Activated naive CD4-positive, alpha-beta T cell treated with anti-CD3 and anti-CD28 coated beads for 36 hours (primary cell): Measurements from ENCODE around the gene NRM. TPM values are rescaled to one million over a fixed set of nuclear protein-coding genes. Genes with fewer than 3 reads are reported as not detected.

ENCODE experiments used
- CTCF ChIA-PET: fragments of 350-600 bp; sonication (Branson Sonifier 250); formaldehyde crosslinking; loops from one replicate; lab custom pipeline; 2021; ENCODE audit warnings: antibody characterized with exemption; lab: Charles Lee
- DNase-seq: peaks from one replicate; pipeline ENCODE4 v3.0.0-alpha.2; 2020
- H3K27ac Mint-ChIP-seq: one replicate; pipeline ENCODE4 v1.8.0; 2021; ENCODE audit warnings: mild to moderate bottlenecking, mixed read lengths
- H3K27me3 Mint-ChIP-seq: one replicate; pipeline ENCODE4 v1.8.0; 2021; ENCODE audit warnings: low read depth, mixed read lengths
- H3K36me3 Mint-ChIP-seq: one replicate; pipeline ENCODE4 v1.8.0; 2021; ENCODE audit warnings: low read depth, mixed read lengths
- H3K4me1 Mint-ChIP-seq: one replicate; pipeline ENCODE4 v1.8.0; 2021; ENCODE audit warnings: low read depth, mixed read lengths
- H3K4me3 Mint-ChIP-seq: one replicate; pipeline ENCODE4 v1.8.0; 2021; ENCODE audit warnings: mild to moderate bottlenecking, moderate library complexity, mixed read lengths
- H3K9me3 Mint-ChIP-seq: one replicate; pipeline ENCODE4 v1.8.0; 2021; ENCODE audit warnings: mixed read lengths
- intact Hi-C: fragments of 100-400 bp; cut with micrococcal nuclease; formaldehyde crosslinking; loops from one replicate; pipeline ENCODE4 v1.15.1; 2023
- total RNA-seq, 2 experiments: library from RNA; stranded (reverse); gene quantifications; one replicate each; pipeline ENCODE4 v1.2.3, GENCODE V29; 2021

The NRM gene
- total RNA-seq, 2 experiments from 2014 or later: 31.0 to 32.0 TPM

GRCh38 chr6:30685157-30686008, 5.4 kb downstream of the NRM start:
- peaks cover 36% of the 10 kb centered on the region for H3K4me1 Mint-ChIP-seq
- H3K27ac Mint-ChIP-seq: peak overlapping the region; percentile 100
- intact Hi-C loops: loop anchor here (1.0 to 5.0 kb wide), 3 partner anchors 39 to 358 kb away; partner anchors contain the start of genes C6orf136 and TRIM39
- no peaks in the 10 kb centered on the region for H3K27me3 Mint-ChIP-seq
- CTCF ChIA-PET: interaction anchor here (0.8 to 1.8 kb wide), 5 partner anchors 10 to 141 kb away, joined by 3 to 7 read pairs (median 5); no protein-coding TSS in a partner anchor
- no peaks in the 10 kb centered on the region for H3K9me3 Mint-ChIP-seq
- DNase-seq: peak; percentile 60
- H3K36me3 Mint-ChIP-seq: peaks cover 60% of the 10 kb centered on the region
- peak overlapping the region; percentile 96 for H3K4me3 Mint-ChIP-seq

DNA sequence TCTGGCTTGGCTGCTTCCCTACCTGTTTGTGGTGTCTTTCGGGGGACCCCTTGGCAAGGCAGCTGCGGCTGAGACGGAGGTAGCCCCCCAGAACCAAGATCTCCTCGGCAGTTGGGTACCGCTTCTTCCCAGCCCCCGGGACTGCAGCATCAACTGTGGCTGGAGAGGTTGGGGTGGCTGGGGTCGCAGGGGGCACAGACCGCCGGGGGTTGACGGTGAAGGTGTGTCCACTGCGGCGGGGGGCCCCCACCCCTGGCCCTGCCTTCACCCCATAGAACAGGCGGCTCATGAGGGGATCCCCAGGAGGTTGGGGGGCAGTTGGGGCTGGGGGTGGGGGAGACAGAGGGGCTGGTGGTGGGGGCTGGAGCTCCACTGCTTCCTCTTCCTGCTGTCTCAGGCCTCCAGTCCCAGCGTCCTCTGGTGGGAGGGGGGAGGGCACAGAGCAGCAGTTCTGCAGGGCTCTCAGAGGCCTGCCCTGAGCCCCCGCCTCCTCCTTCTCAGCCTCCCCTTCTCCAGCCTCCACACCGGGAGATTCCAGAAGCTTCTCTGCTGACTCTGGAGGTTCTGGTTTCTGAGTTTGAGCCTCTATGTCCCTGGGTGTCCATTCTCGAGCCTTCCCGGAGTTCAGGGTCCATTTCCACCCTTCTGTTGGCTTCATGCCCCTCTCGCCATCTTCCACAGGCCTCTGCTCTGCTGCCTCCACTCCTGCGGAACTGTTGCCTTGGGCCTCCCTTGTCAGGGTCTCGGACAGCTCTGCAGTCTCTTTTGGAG, 6.2 kb downstream of the NRM start:
- H3K4me3 Mint-ChIP-seq: peak overlapping the region; percentile 96
- CTCF ChIA-PET: interaction anchor here (0.8 to 1.8 kb wide), 5 partner anchors 11 to 140 kb away, joined by 3 to 7 read pairs (median 5); no protein-coding TSS in a partner anchor
- peak overlapping the region; percentile 100 for H3K27ac Mint-ChIP-seq
- H3K36me3 Mint-ChIP-seq: peaks cover 66% of the 10 kb centered on the region
- no peaks in the 10 kb centered on the region for H3K9me3 Mint-ChIP-seq
- DNase-seq: peak; percentile 82
- intact Hi-C loops: loop anchor here (2.0 to 5.0 kb wide), 2 partner anchors 38 to 357 kb away; partner anchors contain the start of genes C6orf136 and TRIM39
- H3K4me1 Mint-ChIP-seq: peaks cover 34% of the 10 kb centered on the region
- no peaks in the 10 kb centered on the region for H3K27me3 Mint-ChIP-seq

GRCh38 chr6:30683980-30684338, 6.8 kb downstream of the NRM start:
- no peak for DNase-seq
- CTCF ChIA-PET: interaction anchor here (1.8 to 13.4 kb wide), 2 partner anchors 39 to 46 kb away, joined by 7 to 346 read pairs; partner anchors contain the start of gene TUBB

DNA sequence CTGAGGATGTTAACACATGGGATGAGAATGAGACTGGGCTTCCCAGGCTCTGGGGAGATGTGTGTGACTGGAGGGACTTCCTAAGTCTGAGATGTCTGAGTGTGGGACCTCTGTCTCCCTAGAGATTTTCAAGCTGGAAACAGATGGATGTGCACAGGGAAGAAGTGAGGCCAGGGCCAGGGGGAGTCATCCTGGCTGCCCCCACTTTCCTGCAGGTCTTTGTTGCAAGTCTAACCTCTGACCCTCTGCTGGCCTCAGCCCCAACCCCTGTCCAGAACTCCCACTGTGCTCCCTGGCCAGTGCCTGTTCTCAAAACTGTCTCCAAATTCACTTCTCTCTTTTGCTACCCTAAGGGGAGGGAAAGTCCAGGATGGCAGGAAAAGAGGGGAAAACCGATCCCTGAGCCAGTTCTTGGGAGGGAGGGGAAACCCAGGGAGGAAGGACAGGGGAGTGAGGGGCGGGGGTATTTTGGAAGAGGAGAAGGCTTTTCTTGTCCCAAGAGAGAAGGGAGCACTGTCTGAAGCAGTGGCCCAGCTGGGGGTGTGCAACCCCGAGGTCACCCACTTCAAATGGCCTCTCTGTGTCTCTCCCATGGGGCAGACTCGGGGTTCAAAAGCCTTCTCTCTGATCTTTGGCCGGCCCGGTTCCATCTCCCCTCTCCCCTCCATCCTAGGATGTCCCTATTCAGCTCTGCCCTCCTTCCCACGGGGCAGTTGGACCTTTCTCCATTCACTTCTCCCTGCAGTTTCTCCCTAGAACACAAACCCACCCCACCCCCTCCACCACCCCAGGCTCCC, 7.4 kb downstream of the NRM start:
- Mint-ChIP-seq H3K4me1 (peaks cover 27% of the 10 kb centered on the region), H3K27me3 (no peaks in the 10 kb centered on the region), H3K4me3 (peak overlapping the region; percentile 96), H3K9me3 (no peaks in the 10 kb centered on the region), H3K36me3 (peaks cover 74% of the 10 kb centered on the region), H3K27ac (peak overlapping the region; percentile 100)
- CTCF ChIA-PET: interaction anchor here (13.4 kb wide), 1 partner anchor 46 kb away, joined by 346 read pairs; the partner anchor contains the start of gene TUBB
- intact Hi-C loops: loop anchor here (2.0 kb wide), 1 partner anchor 145 kb away; no protein-coding TSS in a partner anchor
- DNase-seq: peak; percentile 23

More at GRCh38 chr6:30683980-30684338, 6.8 kb downstream of the NRM start:
- H3K4me3 Mint-ChIP-seq: peak overlapping the region; percentile 96
- H3K36me3 Mint-ChIP-seq: peaks cover 71% of the 10 kb centered on the region
- H3K9me3 Mint-ChIP-seq: no peaks in the 10 kb centered on the region
- intact Hi-C loops: loop anchor here (2.0 kb wide), 2 partner anchors 37 to 145 kb away; partner anchors contain the start of gene C6orf136
- H3K4me1 Mint-ChIP-seq: peaks cover 30% of the 10 kb centered on the region
- H3K27me3 Mint-ChIP-seq: no peaks in the 10 kb centered on the region
- H3K27ac Mint-ChIP-seq: peak overlapping the region; percentile 100

DNA sequence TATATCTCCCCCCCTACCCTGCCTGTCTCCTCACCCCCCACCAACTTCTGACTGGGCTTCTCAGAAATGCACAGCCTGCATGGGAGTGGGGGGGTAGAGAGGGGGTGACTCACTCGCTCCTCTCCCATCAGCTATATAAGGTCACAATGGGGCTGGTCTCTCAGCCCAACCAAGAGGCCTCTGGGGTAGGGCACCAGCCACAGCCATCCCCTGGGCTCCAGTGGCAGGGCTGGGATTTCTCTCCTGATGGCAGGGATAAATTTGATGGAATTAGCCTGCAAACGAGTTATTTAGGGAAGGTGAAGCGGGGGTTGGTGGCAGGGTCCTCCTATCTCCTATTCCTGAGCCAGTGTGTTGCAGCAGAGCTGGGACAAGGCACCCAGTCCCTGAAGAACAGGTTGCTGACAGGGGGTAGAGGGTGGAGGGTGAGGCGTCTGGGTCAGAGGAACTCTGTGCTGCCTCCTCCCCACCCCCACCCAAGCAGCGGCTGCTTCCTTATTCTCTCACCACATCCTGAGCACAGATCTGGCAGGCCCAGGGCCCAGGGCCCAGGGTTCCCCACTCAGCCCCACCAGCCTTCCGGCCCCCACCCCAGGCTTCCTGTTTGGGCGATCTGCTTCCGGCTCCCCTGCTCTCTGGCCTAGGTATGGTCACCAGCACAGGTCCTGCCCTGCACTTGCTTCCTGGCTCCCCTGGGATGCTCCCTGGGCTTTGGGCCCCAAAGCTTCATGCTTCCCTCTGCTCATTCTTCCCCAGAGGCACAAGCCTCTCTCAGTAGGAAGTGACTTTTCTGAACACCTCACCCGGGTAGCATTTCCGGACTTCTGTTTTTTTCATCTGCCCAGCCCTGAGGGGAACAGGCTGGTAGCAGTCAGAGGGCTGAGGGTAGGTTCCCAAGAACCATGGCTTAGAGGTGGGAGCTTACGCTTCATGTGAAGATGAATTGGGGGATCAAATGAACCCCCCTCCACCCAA, 8.4 kb downstream of the NRM start:
- CTCF ChIA-PET: interaction anchor here (0.6 to 13.4 kb wide), 9 partner anchors 10 to 199 kb away, joined by 3 to 346 read pairs (median 3); partner anchors contain the start of genes DHX16, MDC1 and TUBB
- intact Hi-C loops: loop anchor here (1.0 to 2.0 kb wide), 6 partner anchors 35 to 192 kb away; partner anchors contain the start of genes GNL1, MDC1, MRPS18B and PPP1R10
- H3K9me3 Mint-ChIP-seq: no peaks in the 10 kb centered on the region
- H3K27ac Mint-ChIP-seq: peak overlapping the region; percentile 100
- H3K36me3 Mint-ChIP-seq: peaks cover 74% of the 10 kb centered on the region
- peak overlapping the region; percentile 96 for H3K4me3 Mint-ChIP-seq
- peak; percentile 94 for DNase-seq
- H3K4me1 Mint-ChIP-seq: peaks cover 18% of the 10 kb centered on the region
- no peaks in the 10 kb centered on the region for H3K27me3 Mint-ChIP-seq

DNA sequence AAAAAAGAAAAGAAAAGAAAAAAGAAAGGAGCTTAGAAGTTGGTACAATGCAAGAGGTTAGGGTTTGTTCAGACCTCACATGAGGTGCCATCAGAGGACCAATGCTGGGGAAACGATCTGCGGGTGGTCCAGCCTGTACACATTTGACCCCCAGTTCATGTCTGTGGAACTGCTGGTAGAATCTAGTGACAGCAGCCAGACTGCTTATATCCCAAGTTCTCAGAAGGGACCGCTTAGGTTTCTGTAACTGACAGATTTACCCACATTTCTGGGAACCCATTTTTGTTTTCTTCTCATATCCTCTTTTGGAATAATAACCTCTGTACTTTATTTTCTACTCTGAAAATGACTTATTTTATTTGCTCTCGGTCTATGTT, 9.0 kb downstream of the NRM start:
- Mint-ChIP-seq H3K4me1 (peaks cover 18% of the 10 kb centered on the region), H3K36me3 (peaks cover 81% of the 10 kb centered on the region), H3K4me3 (peak overlapping the region; percentile 96), H3K27me3 (no peaks in the 10 kb centered on the region), H3K9me3 (no peaks in the 10 kb centered on the region), H3K27ac (peak overlapping the region; percentile 100)
- DNase-seq: no peak
- CTCF ChIA-PET: interaction anchor here (0.6 to 13.4 kb wide), 10 partner anchors 9 to 198 kb away, joined by 3 to 346 read pairs (median 4); partner anchors contain the start of genes DHX16, MDC1, NRM and TUBB
- intact Hi-C loops: loop anchor here (1.0 to 2.0 kb wide), 7 partner anchors 36 to 405 kb away; partner anchors contain the start of genes GNL1, MDC1, MRPS18B and PPP1R10

GRCh38 chr6:30679765-30680535, 10.8 kb downstream of the NRM start:
- H3K4me1 Mint-ChIP-seq: peaks cover 21% of the 10 kb centered on the region
- CTCF ChIA-PET: interaction anchor here (0.6 to 13.4 kb wide), 15 partner anchors 8 to 918 kb away, joined by 3 to 346 read pairs (median 6); partner anchors contain the start of genes DHX16, NRM and TUBB
- peaks cover 78% of the 10 kb centered on the region for H3K36me3 Mint-ChIP-seq
- intact Hi-C loops: loop anchor here (1.0 to 2.0 kb wide), 4 partner anchors 51 to 407 kb away; partner anchors contain the start of gene VARS2
- peak; percentile 13 for DNase-seq
- peak overlapping the region; percentile 96 for H3K4me3 Mint-ChIP-seq
- peak overlapping the region; percentile 100 for H3K27ac Mint-ChIP-seq
- H3K9me3 Mint-ChIP-seq: no peaks in the 10 kb centered on the region
- H3K27me3 Mint-ChIP-seq: no peaks in the 10 kb centered on the region

DNA sequence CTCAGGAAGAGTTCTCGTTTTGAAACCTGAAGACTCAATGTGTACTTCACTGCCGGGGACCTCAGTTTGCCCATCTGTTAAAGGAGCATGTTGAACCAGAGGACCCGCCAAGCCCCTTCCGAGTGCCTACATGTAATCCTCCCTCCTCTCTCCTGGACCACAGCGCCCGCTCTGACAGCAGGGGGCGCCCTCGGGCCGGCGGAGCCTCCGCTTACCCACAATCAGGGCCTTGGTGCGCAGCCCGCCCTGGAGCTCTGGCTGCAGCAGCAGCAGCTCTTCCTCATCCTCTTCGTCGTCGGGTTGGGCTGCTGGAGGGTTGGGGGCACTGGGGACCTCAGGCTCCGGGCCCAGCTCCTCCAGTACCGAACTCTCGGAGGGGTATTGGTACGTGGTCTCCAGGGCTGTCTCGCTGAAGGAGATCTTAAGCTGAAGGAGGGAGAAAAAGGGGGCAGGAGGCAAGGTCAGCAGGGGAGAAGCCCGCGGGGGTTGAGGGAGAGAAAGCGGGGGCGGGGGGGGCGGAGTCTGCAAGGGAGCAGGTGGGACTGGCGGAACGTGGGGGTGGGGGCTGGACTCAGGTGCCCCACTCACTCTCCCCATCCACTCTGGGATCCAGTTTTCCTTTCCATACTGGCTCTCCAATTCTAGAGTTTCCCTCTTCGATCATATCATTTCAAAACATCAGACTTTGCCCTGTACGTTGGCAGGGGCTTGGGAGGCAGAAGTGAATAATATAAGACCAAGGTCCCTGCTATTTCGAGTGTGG, 11.6 kb downstream of the NRM start:
- DNase-seq: peak; percentile 95
- CTCF ChIA-PET: interaction anchor here (0.6 to 13.4 kb wide), 25 partner anchors 9 to 412 kb away, joined by 3 to 346 read pairs (median 5); partner anchors contain the start of genes ATAT1, MDC1, MRPS18B and PPP1R10
- H3K27ac Mint-ChIP-seq: peak overlapping the region; percentile 100
- no peaks in the 10 kb centered on the region for H3K9me3 Mint-ChIP-seq
- H3K36me3 Mint-ChIP-seq: peaks cover 73% of the 10 kb centered on the region
- H3K27me3 Mint-ChIP-seq: no peaks in the 10 kb centered on the region
- peak overlapping the region; percentile 96 for H3K4me3 Mint-ChIP-seq
- peaks cover 21% of the 10 kb centered on the region for H3K4me1 Mint-ChIP-seq
- intact Hi-C loops: loop anchor here (1.0 kb wide), 3 partner anchors 52 to 235 kb away; partner anchors contain the start of gene VARS2

DNA sequence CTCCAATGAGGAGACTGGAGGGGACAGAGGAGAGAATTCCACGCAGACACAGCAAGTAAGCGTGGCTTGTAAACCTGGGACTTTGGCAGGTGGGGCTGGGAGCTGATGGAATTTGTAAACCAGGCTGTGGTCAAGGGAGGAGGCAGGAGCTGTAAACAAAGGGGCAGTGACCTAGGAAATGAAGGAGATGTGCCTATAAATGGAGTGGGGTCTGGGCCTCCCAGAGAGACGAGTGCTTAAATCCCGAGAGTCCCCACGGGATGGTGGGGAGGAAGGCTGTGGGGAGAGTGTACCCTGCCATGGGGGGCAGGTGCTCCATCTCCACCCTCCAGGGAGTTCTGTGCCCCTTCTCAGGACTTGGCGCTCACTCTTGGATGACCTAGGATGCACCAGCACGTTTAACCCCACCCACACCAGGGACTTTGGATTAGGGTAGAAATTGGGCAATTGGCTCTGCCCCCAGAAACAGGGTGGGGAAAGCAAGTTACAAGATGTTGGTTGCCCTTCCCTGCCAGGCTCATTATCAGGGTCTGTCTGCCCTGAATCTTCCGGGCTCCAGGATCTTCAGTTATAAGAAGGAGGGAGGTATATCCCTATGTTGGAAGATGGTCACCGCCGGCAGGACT, 14.0 kb downstream of the NRM start:
- H3K27me3 Mint-ChIP-seq: no peaks in the 10 kb centered on the region
- CTCF ChIA-PET: interaction anchor here (0.6 to 13.4 kb wide), 3 partner anchors 53 to 135 kb away, joined by 3 to 346 read pairs (median 4); partner anchors contain the start of gene TUBB
- peak overlapping the region; percentile 53 for H3K27ac Mint-ChIP-seq
- intact Hi-C loops: no loop called here
- H3K4me1 Mint-ChIP-seq: peaks cover 30% of the 10 kb centered on the region
- no peaks in the 10 kb centered on the region for H3K9me3 Mint-ChIP-seq
- H3K36me3 Mint-ChIP-seq: peaks cover 51% of the 10 kb centered on the region
- no peak overlapping the region for H3K4me3 Mint-ChIP-seq
- DNase-seq: no peak
